ENCODE measurements around the gene ABCB11.

Gene ABCB11

GRCh38 chr2:169010633-169011460, 20.3 kb downstream of the ABCB11 start:
- TF ChIP-seq POLR2AphosphoS5 (IDR thresholded peaks at IDR 0.05; ENCODE audit: low read depth) (no peak), REST (IDR thresholded peaks at IDR 0.05; ENCODE audit: insufficient replicate concordance, low read depth) (no peak), SPI1 (IDR thresholded peaks at IDR 0.05; ENCODE audit: borderline replicate concordance, low read depth) (no peak), CTCF (IDR thresholded peaks at IDR 0.05; ENCODE audit: insufficient read depth, low read length) (no peak), GABPA (IDR thresholded peaks at IDR 0.05; ENCODE audit: low read depth) (no peak)
- no peak overlapping the region for H3K4me3 ChIP-seq (replicated peaks; ENCODE audit: insufficient read depth, low read length)
- no peaks in the 10 kb centered on the region for H3K27me3 ChIP-seq (ENCODE audit: insufficient read depth, poor library complexity, severe bottlenecking)
- no peak overlapping the region for H3K27ac ChIP-seq (replicated peaks)
- DNase-seq (ENCODE audit: low read depth in 1 of 2, low spot score in 1 of 2) = no peak

- no peak overlapping the region for H3K27ac ChIP-seq (replicated peaks)
- no peaks in the 10 kb centered on the region for H3K27me3 ChIP-seq (ENCODE audit: insufficient read depth, poor library complexity, severe bottlenecking)
- H3K4me3 ChIP-seq (replicated peaks; ENCODE audit: insufficient read depth, low read length) = no peak overlapping the region
- no peak for TF ChIP-seq REST (IDR thresholded peaks at IDR 0.05; ENCODE audit: insufficient replicate concordance, low read depth)
- TF ChIP-seq GABPA (IDR thresholded peaks at IDR 0.05; ENCODE audit: low read depth) = no peak
- TF ChIP-seq POLR2AphosphoS5 (IDR thresholded peaks at IDR 0.05; ENCODE audit: low read depth) = no peak
- no peak for TF ChIP-seq SPI1 (IDR thresholded peaks at IDR 0.05; ENCODE audit: borderline replicate concordance, low read depth)
- TF ChIP-seq CTCF (IDR thresholded peaks at IDR 0.05; ENCODE audit: insufficient read depth, low read length) = no peak
- DNase-seq (ENCODE audit: low read depth in 1 of 2, low spot score in 1 of 2) = no peak
Measured at GRCh38 chr2:169009865-169010579, 21.1 kb downstream of the ABCB11 start.

GRCh38 chr2:169007941-169008340, 23.2 kb downstream of the ABCB11 start:
- DNase-seq (ENCODE audit: low read depth in 1 of 2, low spot score in 1 of 2) = no peak
- TF ChIP-seq CTCF (IDR thresholded peaks at IDR 0.05; ENCODE audit: insufficient read depth, low read length) (no peak), POLR2AphosphoS5 (IDR thresholded peaks at IDR 0.05; ENCODE audit: low read depth) (no peak), REST (IDR thresholded peaks at IDR 0.05; ENCODE audit: insufficient replicate concordance, low read depth) (no peak), GABPA (IDR thresholded peaks at IDR 0.05; ENCODE audit: low read depth) (no peak), SPI1 (IDR thresholded peaks at IDR 0.05; ENCODE audit: borderline replicate concordance, low read depth) (no peak)
- Histone ChIP-seq H3K4me3 (replicated peaks; ENCODE audit: insufficient read depth, low read length) (no peak overlapping the region), H3K27ac (replicated peaks) (no peak overlapping the region), H3K27me3 (ENCODE audit: insufficient read depth, poor library complexity, severe bottlenecking) (no peaks in the 10 kb centered on the region)
